ENCODE measurements around the gene ASNS.
"Not testable (repeated sequence)": the region's sequence is repeated elsewhere in the genome, so short reads cannot be mapped to it uniquely, and the experiment has no call there.

DNA sequence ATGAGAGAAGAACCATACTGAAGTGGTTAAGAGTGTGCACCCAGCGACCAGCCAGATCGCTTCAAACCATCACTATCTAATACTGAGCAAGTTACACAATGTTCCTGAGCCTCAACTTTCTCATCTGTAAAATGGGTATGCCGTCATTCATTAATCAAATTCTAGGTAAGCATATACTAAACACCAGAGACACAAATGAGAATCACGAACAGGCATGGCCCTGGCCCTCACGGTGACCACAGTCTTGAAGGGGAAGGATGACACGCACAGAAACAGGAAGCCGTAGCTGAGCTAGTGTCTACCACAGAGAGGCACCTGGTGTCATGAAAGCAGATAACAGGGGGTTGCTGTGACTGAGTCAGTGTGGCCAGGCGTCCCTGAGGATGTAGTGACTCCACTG, 43.1 kb upstream of the ASNS start:
- TF ChIP-seq, protein P1, sequence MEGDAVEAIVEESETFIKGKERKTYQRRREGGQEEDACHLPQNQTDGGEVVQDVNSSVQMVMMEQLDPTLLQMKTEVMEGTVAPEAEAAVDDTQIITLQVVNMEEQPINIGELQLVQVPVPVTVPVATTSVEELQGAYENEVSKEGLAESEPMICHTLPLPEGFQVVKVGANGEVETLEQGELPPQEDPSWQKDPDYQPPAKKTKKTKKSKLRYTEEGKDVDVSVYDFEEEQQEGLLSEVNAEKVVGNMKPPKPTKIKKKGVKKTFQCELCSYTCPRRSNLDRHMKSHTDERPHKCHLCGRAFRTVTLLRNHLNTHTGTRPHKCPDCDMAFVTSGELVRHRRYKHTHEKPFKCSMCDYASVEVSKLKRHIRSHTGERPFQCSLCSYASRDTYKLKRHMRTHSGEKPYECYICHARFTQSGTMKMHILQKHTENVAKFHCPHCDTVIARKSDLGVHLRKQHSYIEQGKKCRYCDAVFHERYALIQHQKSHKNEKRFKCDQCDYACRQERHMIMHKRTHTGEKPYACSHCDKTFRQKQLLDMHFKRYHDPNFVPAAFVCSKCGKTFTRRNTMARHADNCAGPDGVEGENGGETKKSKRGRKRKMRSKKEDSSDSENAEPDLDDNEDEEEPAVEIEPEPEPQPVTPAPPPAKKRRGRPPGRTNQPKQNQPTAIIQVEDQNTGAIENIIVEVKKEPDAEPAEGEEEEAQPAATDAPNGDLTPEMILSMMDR (IDR thresholded peaks at IDR 0.05), result not testable (repeated sequence)
- not testable (repeated sequence) for TF ChIP-seq POLR2A (IDR thresholded peaks at IDR 0.05)

Data from thyroid gland (tissue), 4 donors.